Esophagus squamous epithelium (tissue), 4 donors: ENCODE measurements around the gene SMIM44.

Source experiments
- POLR2A ChIP-seq, 4 donors: fragments of 450-650 bp; IDR thresholded peaks; one replicate each; pipeline ENCODE4 v1.6.1; 2017; ENCODE audit warnings: antibody characterized with exemption in 4 of 4, mild to moderate bottlenecking in 4 of 4, moderate library complexity in 3 of 4
- TF ChIP-seq, protein P1 (sequence below), 6 experiments: fragments of 450-650 bp in 4 of 6; fragments of 200-600 bp in 2 of 6; sonication (generic) in 2 of 6; IDR thresholded peaks; one replicate each; pipeline ENCODE4 v1.5.1; 2016 to 2019; ENCODE audit warnings: antibody characterized with exemption in 6 of 6, mild to moderate bottlenecking in 4 of 6, moderate library complexity in 4 of 6

DNA sequence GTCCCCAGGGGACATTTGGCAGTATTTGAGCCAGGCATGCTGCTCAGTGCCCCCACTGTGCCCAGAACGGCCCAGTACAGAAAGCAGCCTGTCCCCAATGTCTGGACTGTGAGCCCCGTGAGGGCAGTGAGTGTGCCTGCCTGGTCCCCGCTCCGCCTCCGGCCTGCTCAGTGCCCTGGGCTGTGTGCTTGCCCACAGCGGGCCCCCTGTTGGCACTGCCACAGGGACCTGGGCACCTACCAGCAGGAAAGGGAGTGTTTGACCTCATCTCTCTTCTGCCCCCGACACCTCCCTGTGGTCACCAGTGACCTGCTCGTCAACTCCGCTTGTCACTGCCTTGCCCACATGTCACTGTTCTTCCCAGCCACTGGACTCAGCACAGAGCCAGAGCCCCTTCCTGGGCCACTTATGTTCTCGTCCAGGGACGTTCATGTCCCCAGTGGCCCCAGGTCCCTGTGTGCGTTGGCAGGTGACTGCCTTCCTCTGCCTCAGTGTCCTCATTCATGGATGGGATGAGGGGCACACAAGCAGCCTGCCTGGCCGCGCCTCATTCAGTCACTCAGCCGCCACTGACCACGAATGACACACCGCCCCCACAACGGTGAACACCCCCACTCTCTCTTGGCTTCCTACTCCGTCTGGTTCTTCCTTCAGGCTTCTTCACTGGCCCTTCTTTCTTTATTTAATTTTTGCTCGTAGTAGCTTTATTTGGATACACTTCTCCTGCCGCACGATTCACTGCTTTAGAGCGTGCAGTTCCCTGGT, 25.7 kb upstream of the SMIM44 start:
- TF ChIP-seq, protein P1, sequence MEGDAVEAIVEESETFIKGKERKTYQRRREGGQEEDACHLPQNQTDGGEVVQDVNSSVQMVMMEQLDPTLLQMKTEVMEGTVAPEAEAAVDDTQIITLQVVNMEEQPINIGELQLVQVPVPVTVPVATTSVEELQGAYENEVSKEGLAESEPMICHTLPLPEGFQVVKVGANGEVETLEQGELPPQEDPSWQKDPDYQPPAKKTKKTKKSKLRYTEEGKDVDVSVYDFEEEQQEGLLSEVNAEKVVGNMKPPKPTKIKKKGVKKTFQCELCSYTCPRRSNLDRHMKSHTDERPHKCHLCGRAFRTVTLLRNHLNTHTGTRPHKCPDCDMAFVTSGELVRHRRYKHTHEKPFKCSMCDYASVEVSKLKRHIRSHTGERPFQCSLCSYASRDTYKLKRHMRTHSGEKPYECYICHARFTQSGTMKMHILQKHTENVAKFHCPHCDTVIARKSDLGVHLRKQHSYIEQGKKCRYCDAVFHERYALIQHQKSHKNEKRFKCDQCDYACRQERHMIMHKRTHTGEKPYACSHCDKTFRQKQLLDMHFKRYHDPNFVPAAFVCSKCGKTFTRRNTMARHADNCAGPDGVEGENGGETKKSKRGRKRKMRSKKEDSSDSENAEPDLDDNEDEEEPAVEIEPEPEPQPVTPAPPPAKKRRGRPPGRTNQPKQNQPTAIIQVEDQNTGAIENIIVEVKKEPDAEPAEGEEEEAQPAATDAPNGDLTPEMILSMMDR (IDR thresholded peaks at IDR 0.05), result no peak
- no peak for TF ChIP-seq POLR2A (IDR thresholded peaks at IDR 0.05)
